C4-2B (cell line): ENCODE measurements around the gene HBS1L.

Source experiments
- H3K27ac ChIP-seq: fragments of 450-650 bp; 2 replicates; pipeline ENCODE4 v1.5.1; 2017
- ZFX ChIP-seq: fragments of 450-650 bp; IDR thresholded peaks from 2 replicates; pipeline ENCODE4 v1.6.1; 2017
- TF ChIP-seq, protein P1 (sequence below): fragments of 450-650 bp; conservative IDR thresholded peaks from 2 replicates; pipeline ENCODE4 v1.5.1; 2017; ENCODE audit warnings: mild to moderate bottlenecking

Gene HBS1L

GRCh38 chr6:135054569-135055498, at the start of gene HBS1L:
HBS1L (minus strand) TSS chr6:135054822; CDS start chr6:135054691, 131 bp downstream.
- TF ChIP-seq ZFX, result no peak
- TF ChIP-seq, protein P1, sequence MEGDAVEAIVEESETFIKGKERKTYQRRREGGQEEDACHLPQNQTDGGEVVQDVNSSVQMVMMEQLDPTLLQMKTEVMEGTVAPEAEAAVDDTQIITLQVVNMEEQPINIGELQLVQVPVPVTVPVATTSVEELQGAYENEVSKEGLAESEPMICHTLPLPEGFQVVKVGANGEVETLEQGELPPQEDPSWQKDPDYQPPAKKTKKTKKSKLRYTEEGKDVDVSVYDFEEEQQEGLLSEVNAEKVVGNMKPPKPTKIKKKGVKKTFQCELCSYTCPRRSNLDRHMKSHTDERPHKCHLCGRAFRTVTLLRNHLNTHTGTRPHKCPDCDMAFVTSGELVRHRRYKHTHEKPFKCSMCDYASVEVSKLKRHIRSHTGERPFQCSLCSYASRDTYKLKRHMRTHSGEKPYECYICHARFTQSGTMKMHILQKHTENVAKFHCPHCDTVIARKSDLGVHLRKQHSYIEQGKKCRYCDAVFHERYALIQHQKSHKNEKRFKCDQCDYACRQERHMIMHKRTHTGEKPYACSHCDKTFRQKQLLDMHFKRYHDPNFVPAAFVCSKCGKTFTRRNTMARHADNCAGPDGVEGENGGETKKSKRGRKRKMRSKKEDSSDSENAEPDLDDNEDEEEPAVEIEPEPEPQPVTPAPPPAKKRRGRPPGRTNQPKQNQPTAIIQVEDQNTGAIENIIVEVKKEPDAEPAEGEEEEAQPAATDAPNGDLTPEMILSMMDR, result no peak

GRCh38 chr6:135104199-135104598, 49.6 kb upstream of the HBS1L start:
- TF ChIP-seq, protein P1, result no peak
- no peak for TF ChIP-seq ZFX
- H3K27ac ChIP-seq, result no peak overlapping the region

More at GRCh38 chr6:135054569-135055498, at the start of gene HBS1L:
- peak within 1 kb of the TSS; percentile 83 for H3K27ac ChIP-seq

- H3K27ac ChIP-seq, result no peak overlapping the region
- no peak for TF ChIP-seq ZFX
- TF ChIP-seq, protein P1, result no peak
Observed at GRCh38 chr6:135102191-135102590, 47.6 kb upstream of the HBS1L start.

DNA sequence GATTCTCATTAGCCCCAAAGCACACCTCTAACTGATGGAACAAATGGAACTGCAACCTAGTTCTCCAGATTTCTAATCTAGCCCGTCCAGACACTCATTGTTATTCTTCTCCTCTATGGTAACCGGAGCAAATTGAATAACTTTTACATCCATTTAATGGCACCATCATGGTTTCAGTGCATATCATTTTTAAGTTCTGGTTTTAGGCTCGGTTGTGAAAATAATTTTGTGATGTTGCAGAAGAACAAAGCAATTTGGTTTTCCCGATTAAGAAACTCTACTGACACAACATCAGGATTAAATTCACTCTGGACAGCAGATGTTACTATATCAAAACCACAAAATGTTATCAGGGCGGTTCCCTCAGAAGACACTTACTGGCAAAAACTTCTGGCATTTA, 42.5 kb upstream of the HBS1L start:
- H3K27ac ChIP-seq, result no peak overlapping the region
- no peak for TF ChIP-seq ZFX
- TF ChIP-seq, protein P1, result no peak

DNA sequence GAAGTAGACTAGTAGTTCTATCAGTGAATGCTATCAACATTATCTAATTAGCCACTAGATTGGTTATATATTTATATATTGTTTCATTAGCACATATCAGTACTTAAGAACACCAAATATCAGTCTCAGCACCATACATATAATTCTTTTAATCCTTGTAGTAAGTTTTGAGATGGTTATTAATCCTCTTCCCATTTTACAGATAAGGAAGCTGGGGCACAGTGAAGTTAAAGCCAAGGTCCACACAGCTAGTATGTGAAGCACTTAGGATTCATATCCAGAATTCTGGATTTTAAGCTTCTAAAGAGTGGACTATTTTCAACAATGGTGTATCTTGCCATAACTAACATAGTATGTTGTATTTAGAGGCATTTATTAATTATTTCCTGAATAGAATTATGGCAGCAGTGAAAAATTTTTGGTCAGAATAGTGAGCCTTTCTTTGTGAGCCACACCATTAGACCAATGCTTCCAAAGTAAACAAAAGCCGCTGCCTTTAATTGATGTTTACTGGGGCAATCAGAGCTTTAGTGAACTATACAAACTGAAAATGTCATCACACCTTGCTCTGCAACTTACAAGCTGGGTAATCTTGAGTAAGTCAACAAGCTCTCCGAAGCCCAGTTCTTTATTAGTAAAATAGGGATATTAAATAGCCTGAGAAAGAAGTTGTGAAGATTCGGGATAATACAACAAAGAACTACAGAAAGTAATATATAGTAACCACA, 41.9 kb upstream of the HBS1L start:
- TF ChIP-seq ZFX, result no peak
- TF ChIP-seq, protein P1, result no peak
- H3K27ac ChIP-seq, result no peak overlapping the region

DNA sequence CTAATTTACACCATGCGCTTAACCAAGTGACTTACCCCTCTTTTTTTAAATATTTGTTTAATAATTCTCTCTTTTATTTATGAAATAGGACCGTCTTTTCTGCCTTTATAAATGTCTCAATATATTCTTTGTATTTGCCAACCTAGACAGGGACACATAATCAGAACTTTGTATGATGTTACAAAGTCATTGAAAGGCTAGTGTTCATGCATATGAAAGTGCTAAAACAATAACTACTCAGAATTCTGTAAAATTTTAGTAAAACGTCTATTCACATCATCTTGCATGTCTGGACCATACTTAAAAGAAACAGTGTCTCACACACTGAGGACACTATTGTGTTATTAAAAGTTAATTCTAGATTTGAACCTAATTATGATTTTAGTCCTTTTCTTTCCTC, 41.1 kb upstream of the HBS1L start:
- no peak overlapping the region for H3K27ac ChIP-seq
- TF ChIP-seq ZFX, result no peak
- TF ChIP-seq, protein P1, result no peak

DNA sequence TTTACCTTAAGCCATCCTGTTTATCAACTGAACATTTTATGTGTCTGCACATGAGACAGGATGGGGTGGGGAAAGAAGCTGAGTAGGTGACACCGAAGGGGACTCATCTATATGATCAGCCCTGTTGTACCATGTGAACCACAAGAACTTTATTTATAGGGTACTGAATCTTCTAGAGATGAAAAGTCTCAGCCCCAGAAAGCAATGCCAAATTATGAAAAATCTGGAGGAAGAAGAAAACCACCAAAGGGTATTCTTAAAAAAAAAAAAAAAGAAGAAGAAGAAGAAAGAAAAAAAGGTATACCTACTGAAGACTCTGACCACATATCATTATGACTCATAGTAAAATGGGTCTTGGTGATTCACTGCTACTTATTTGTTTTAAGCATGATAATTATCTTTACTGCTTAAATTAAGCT, 39.8 kb upstream of the HBS1L start:
- no peak overlapping the region for H3K27ac ChIP-seq
- no peak for TF ChIP-seq ZFX
- TF ChIP-seq, protein P1, result no peak
